HG02678 (cell line): Measurements from ENCODE around the gene CRY2.

Experiments
- ATAC-seq: cut with Tn5 transposase; IDR thresholded peaks from one replicate; pipeline ENCODE4 v1.9.1; 2021; ENCODE audit warnings: mild to moderate bottlenecking, moderate library complexity; ENCODE audit not compliant: unreplicated experiment

The CRY2 gene

GRCh38 chr11:45876401-45876800, 29.1 kb downstream of the CRY2 start:
- ATAC-seq: no peak

GRCh38 chr11:45877221-45877620, 29.9 kb downstream of the CRY2 start:
- ATAC-seq: no peak

GRCh38 chr11:45877845-45878244, 30.6 kb downstream of the CRY2 start:
- no peak for ATAC-seq

GRCh38 chr11:45879803-45880686, 32.8 kb downstream of the CRY2 start:
- ATAC-seq: no peak

- ATAC-seq: no peak
Measured at GRCh38 chr11:45880772-45881570, 33.7 kb downstream of the CRY2 start.

GRCh38 chr11:45881708-45882368, 34.6 kb downstream of the CRY2 start:
- ATAC-seq: no peak

- no peak for ATAC-seq
Measured at GRCh38 chr11:45884596-45885185, 37.4 kb downstream of the CRY2 start.

GRCh38 chr11:45885274-45885920, 38.1 kb downstream of the CRY2 start, which contains the start of gene MAPK8IP1:
Gene MAPK8IP1 (plus strand): TSS chr11:45885651. CDS start chr11:45885821, 170 bp downstream.
- ATAC-seq: peak; percentile 76

- ATAC-seq: no peak
Measured at GRCh38 chr11:45885921-45886721, 38.8 kb downstream of the CRY2 start.

GRCh38 chr11:45886816-45887520, 39.7 kb downstream of the CRY2 start:
- ATAC-seq: no peak

- no peak for ATAC-seq
Measured at GRCh38 chr11:45887587-45887986, 40.3 kb downstream of the CRY2 start.

GRCh38 chr11:45889555-45889954, 42.3 kb downstream of the CRY2 start:
- ATAC-seq: no peak

- no peak for ATAC-seq
Measured at GRCh38 chr11:45889966-45890365, 42.7 kb downstream of the CRY2 start.

- no peak for ATAC-seq
Measured at GRCh38 chr11:45890886-45891550, 43.7 kb downstream of the CRY2 start.

- ATAC-seq: no peak
Measured at GRCh38 chr11:45892856-45893255, 45.6 kb downstream of the CRY2 start.

- ATAC-seq: no peak
Measured at GRCh38 chr11:45894555-45895247, 47.4 kb downstream of the CRY2 start.

GRCh38 chr11:45895553-45896259, 48.4 kb downstream of the CRY2 start:
- no peak for ATAC-seq
